Small intestine (tissue), 7 donors: ENCODE measurements around the gene ZNF566. TPM values are rescaled to one million over a fixed set of nuclear protein-coding genes. Genes with fewer than 3 reads are reported as not detected.
"Not testable (repeated sequence)": the region's sequence is repeated elsewhere in the genome, so short reads cannot be mapped to it uniquely, and the experiment has no call there.

Experiments
- DNase-seq, 2 donors: peaks; one replicate each; pipeline versions ENCODE4 v3.0.0 to v3.0.0-alpha.2; 2013
- FAIRE-seq: peaks from 2 replicates; lab custom pipeline; 2012; peaks lifted over from hg19 to GRCh38; lab: Jason Lieb, UNC
- H3K27ac ChIP-seq, 3 donors: one replicate each; pipeline ENCODE4 v1.5.1; 2013; ENCODE audit warnings: low read length in 2 of 3, mild to moderate bottlenecking in 2 of 3, control low read depth in 1 of 3, inconsistent platforms in 1 of 3, low read depth in 1 of 3, moderate library complexity in 1 of 3
- H3K27me3 ChIP-seq, 3 donors: one replicate each; pipeline ENCODE4 v1.6.1; 2013; ENCODE audit warnings: low read length in 3 of 3, inconsistent platforms in 1 of 3; ENCODE audit not compliant: control insufficient read depth in 3 of 3, insufficient read depth in 3 of 3
- H3K36me3 ChIP-seq, 3 donors: one replicate each; pipeline ENCODE4 v1.6.1; 2013; ENCODE audit warnings: low read length in 3 of 3, inconsistent platforms in 1 of 3, low read depth in 1 of 3, mild to moderate bottlenecking in 1 of 3, moderate library complexity in 1 of 3; ENCODE audit not compliant: control insufficient read depth in 3 of 3, insufficient read depth in 2 of 3
- H3K4me1 ChIP-seq, 3 donors: one replicate each; pipeline ENCODE4 v1.6.1; 2013; ENCODE audit warnings: low read length in 2 of 3, inconsistent platforms in 1 of 3, low read depth in 1 of 3, mild to moderate bottlenecking in 1 of 3, moderate library complexity in 1 of 3; ENCODE audit not compliant: control insufficient read depth in 3 of 3, insufficient read depth in 2 of 3
- H3K4me3 ChIP-seq, 3 donors: one replicate each; pipeline ENCODE4 v1.5.1; 2013; ENCODE audit warnings: low read length in 3 of 3, control low read depth in 1 of 3, inconsistent platforms in 1 of 3, low read depth in 1 of 3, mild to moderate bottlenecking in 1 of 3, moderate library complexity in 1 of 3
- H3K9me3 ChIP-seq, 2 donors: one replicate each; pipeline ENCODE4 v1.6.1; 2013; ENCODE audit warnings: low read depth in 1 of 2, low read length in 1 of 2; ENCODE audit not compliant: control insufficient read depth in 2 of 2, insufficient read depth in 1 of 2
- WGBS, 3 donors: extraction: QIAGEN DNeasy Blood & Tissue Kit; methylation state at CpG; one replicate each; pipeline ENCODE4 v1.1.7; 2013; 5-methylcytosine and 5-hydroxymethylcytosine counted together
- polyA plus RNA-seq, 4 donors: library from polyadenylated mRNA; stranded (reverse) in 3 of 4; unstranded in 1 of 4; fragments of 200-250 nt in 3 of 4; fragments of 120-200 nt in 1 of 4; gene quantifications; one replicate each; pipeline versions ENCODE4 v1.2.1 to v1.2.3, GENCODE V29; 2013
- donor health status: healthy with polysubstance abuse.
- donor health status: control.
- donor health status: control.
- donor health status: Bipolar disorder and iron deficiency.
- donor health status: healthy.

Gene ZNF566
- polyA plus RNA-seq, 4 donors, result 3.4 to 11.5 (median 3.8) TPM

GRCh38 chr19:36514012-36514612 is 24.8 kb upstream of the ZNF566 start:
- WGBS, 3 donors, result 98 to 100% (median 98%) methylated on average over 2 of the region's 2 CpGs
- peaks cover 15 to 21% (median 20%) of the 10 kb centered on the region in 3 donors for H3K36me3 ChIP-seq
- no peak overlapping the region for H3K4me3 ChIP-seq
- FAIRE-seq, result no peak
- H3K9me3 ChIP-seq, result peaks cover under 1 to 54% of the 10 kb centered on the region in 2 donors
- no peak for DNase-seq
- H3K27ac ChIP-seq, result no peak overlapping the region
- no peaks in the 10 kb centered on the region for H3K4me1 ChIP-seq
- no peaks in the 10 kb centered on the region for H3K27me3 ChIP-seq

GRCh38 chr19:36508325-36508724 is 19.0 kb upstream of the ZNF566 start:
- H3K4me3 ChIP-seq, result no peak overlapping the region
- no peaks in the 10 kb centered on the region for H3K27me3 ChIP-seq
- WGBS, 3 donors, result 88 to 90% (median 89%) methylated on average over 3 of the region's 3 CpGs

GRCh38 chr19:36501973-36502372 is 12.6 kb upstream of the ZNF566 start:
- no peaks in the 10 kb centered on the region for H3K4me1 ChIP-seq
- WGBS, 3 donors, result 88 to 91% (median 88%) methylated on average over 5 of the region's 5 CpGs
- FAIRE-seq (no peak), DNase-seq (no peak)
- H3K27ac ChIP-seq, result no peak overlapping the region
- no peaks in the 10 kb centered on the region for H3K27me3 ChIP-seq
- peaks cover 9 to 61% of the 10 kb centered on the region in 2 donors for H3K9me3 ChIP-seq
- H3K4me3 ChIP-seq, result no peak overlapping the region
- no peaks in the 10 kb centered on the region for H3K36me3 ChIP-seq

More at GRCh38 chr19:36508325-36508724, 19.0 kb upstream of the ZNF566 start:
- no peak for DNase-seq
- Histone ChIP-seq H3K9me3 (peaks cover 4 to 60% of the 10 kb centered on the region in 2 donors), H3K27ac (no peak overlapping the region), H3K36me3 (no peaks in the 10 kb centered on the region), H3K4me1 (no peaks in the 10 kb centered on the region)
- FAIRE-seq, result no peak

GRCh38 chr19:36497001-36497400 is 7.6 kb upstream of the ZNF566 start:
- DNase-seq (no peak), FAIRE-seq (no peak)
- H3K27ac ChIP-seq, result no peak overlapping the region
- H3K9me3 ChIP-seq, result peaks cover 2 to 51% of the 10 kb centered on the region in 2 donors
- no peaks in the 10 kb centered on the region for H3K36me3 ChIP-seq
- no peak overlapping the region for H3K4me3 ChIP-seq
- WGBS, 3 donors, result 88 to 90% (median 90%) methylated on average over 17 of the region's 17 CpGs
- no peaks in the 10 kb centered on the region for H3K4me1 ChIP-seq
- H3K27me3 ChIP-seq, result no peaks in the 10 kb centered on the region

GRCh38 chr19:36492689-36493453 is 3.5 kb upstream of the ZNF566 start:
- H3K36me3 ChIP-seq, FAIRE-seq, H3K4me1 ChIP-seq, H3K27ac ChIP-seq, H3K4me3 ChIP-seq, H3K27me3 ChIP-seq: not testable (repeated sequence)
- DNase-seq, result peak; percentile 34 to 37
- 67 to 80% (median 72%) methylated on average over 18 of the region's 18 CpGs for WGBS, 3 donors
- H3K9me3 ChIP-seq, result peaks cover 2 to 30% of the 10 kb centered on the region in 2 donors

GRCh38 chr19:36490846-36491245 is 1.5 kb upstream of the ZNF566 start:
- H3K27me3 ChIP-seq, DNase-seq, H3K27ac ChIP-seq, H3K4me3 ChIP-seq, H3K4me1 ChIP-seq, FAIRE-seq, H3K36me3 ChIP-seq: not testable (repeated sequence)
- peaks cover 0 to 21% of the 10 kb centered on the region in 2 donors for H3K9me3 ChIP-seq
- WGBS, 3 donors, result 96 to 100% (median 99%) methylated on average over 22 to 28 of the region's 29 CpGs

GRCh38 chr19:36489920-36490415 is 607 bp upstream of the ZNF566 start:
- DNase-seq (peak in 1 of 2 donors; percentile 91), FAIRE-seq (no peak)
- 1 to 4% (median 2%) methylated on average over 15 of the region's 15 CpGs for WGBS, 3 donors
- Histone ChIP-seq H3K27ac (peak overlapping the region; percentile 89 to 97 (median 94)), H3K4me3 (peak overlapping the region; percentile 52 to 79 (median 69)), H3K27me3 (no peaks in the 10 kb centered on the region), H3K9me3 (peaks cover 0 to 27% of the 10 kb centered on the region in 2 donors), H3K36me3 (no peaks in the 10 kb centered on the region), H3K4me1 (peaks cover 0 to 5% (median 0%) of the 10 kb centered on the region in 3 donors)

GRCh38 chr19:36488846-36489117 is 579 bp downstream of the ZNF566 start:
- Histone ChIP-seq H3K9me3 (peaks cover 0 to 32% of the 10 kb centered on the region in 2 donors), H3K4me3 (peak overlapping the region; percentile 52 to 79 (median 69)), H3K36me3 (peaks cover 0 to 2% (median 0%) of the 10 kb centered on the region in 3 donors), H3K4me1 (peaks cover 0 to 5% (median 0%) of the 10 kb centered on the region in 3 donors), H3K27me3 (no peaks in the 10 kb centered on the region), H3K27ac (peak overlapping the region; percentile 89 to 97 (median 94))
- FAIRE-seq (no peak), DNase-seq (no peak)
- WGBS, 3 donors, result 0 to 1% (median 1%) methylated on average over 11 of the region's 11 CpGs
